ENCODE data around the gene FZD10.

FZD10 gene

GRCh38 chr12:130162267-130162666 is at the start of gene FZD10:
Gene FZD10 (plus strand): TSS chr12:130162464. CDS start chr12:130162943, 479 bp downstream.
- DNase-seq: no peak

- DNase-seq: no peak
These were observed 47.3 kb upstream of the FZD10 start for GRCh38 chr12:130114952-130115351.

GRCh38 chr12:130115646-130116045 is 46.6 kb upstream of the FZD10 start:
- no peak for DNase-seq

DNA sequence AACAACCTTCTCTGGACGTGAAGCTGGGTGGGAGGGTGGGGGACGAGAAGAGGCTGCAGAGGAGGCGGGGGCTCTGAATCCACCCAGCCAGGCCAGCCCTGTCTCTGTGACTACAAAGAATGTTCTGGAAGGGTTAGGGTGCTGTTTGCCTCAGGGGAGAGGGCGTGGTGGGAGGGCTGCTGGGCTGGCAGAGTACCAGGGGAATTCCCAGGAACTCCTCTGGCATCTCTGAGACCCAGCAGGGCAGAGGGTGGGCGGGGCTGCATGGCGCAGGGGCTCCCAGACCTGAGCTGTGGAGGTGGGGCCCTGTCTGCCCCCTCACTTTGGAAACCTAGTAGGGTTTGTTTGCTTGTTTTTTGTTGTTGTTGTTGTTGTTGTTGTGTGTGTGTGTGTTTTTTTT is 45.5 kb upstream of the FZD10 start:
- DNase-seq: no peak

DNA sequence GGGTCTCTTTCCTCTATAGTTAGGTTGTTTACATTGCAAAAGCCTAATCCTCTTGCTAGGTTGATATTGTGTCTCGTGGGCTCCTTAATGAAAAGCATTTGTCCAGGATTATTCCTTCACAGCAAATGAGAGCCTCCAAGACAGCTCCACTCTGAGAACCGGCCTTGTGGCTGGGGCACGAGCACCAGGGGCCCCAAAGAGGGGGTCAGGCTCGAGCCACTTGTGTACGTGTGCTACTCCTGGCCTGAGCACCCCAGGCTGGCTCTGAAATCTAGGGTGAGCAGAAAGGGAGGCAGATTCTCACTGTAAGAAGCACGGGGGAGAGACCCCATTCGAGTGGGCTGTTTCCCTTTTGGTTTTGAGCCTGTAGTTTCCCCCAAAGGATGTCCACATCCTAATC is 45.0 kb upstream of the FZD10 start:
- no peak for DNase-seq

- DNase-seq: no peak
These were observed 44.6 kb upstream of the FZD10 start for GRCh38 chr12:130117701-130118100.

DNA sequence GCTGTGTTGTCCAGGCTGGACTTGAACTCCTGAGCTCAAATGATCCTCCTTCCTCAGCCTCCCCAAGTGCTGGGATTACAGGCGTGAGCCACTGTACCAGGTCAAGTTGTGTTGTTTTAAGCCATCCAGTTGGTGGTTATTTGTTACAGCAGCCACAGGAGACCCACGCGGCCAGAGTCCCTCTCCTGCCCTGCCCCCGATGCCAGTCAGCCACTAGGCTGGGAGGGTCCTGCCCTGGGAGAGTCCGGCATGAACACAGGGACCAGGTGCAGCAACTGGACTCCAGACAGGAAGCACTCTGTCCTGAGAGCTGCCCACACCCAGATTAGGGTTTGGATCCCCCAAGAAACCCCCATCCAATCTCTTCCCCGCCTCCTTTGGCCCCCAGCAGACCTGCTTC is 44.1 kb upstream of the FZD10 start:
- no peak for DNase-seq

DNA sequence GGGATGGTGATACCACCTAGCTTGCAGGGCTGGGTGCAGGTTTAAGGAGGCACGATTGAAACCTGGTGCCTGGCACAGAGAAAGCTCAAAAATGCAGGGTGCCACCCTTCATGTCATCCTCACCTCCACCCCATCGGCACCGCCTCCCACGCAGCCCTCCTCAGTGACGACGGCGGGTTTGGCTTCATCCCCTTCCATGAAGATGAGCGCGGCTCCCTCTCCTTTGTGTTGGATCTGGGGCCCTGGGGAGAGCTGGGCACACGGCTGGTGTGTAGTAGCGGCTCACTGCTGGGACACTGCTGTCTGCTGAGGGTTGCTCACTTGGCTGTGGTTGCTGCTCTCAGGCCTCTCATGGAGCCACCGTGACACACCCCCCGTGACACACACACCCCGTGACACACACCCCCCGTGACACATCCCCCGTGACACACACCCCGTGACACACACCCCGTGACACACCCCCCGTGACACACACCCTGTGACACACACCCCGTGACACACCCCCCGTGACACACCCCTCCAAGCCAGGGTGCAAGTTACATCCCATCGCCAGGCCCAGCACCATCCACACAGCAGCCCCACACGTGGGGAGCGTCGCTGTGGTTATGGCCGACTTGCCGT is 42.9 kb upstream of the FZD10 start:
- DNase-seq: no peak

DNA sequence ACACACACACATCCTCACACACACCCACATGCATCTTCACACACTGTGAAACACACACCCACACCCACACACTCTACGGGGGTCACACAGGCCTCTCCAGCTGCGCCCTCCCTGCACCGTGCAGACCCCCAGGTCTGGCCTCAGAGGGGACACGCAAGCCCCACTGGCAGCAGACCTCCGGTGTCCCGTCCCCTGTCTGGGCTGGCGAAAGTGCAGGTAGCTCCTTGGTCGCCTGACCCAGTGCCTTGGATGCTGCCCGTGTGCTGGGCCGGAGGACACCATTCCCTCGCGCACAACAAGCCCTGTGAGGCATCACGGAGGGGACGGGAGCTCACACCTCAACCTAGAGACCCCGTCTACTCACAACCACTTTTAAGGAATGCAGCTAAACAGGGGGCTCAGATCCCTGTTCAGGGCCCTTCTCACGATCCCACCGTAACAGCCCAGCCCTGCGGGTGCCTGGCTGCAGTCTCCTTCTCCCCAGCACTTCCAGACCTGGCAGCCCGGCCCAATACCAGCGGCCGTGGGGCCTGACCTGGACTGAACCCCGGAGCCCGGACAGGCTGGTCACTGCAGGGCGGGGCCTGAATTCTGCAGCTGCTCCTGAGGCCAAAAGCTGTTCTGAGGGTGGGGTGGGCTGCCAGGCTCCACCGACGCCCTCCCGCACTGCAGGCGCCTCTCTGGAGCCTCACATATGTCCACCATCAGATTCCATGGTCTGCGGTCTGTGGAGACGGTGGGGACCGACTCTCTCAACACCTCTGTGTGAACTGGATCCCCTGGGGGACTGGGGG is 42.1 kb upstream of the FZD10 start:
- DNase-seq: no peak

GRCh38 chr12:130121226-130122000 is 40.9 kb upstream of the FZD10 start:
- DNase-seq: no peak

DNA sequence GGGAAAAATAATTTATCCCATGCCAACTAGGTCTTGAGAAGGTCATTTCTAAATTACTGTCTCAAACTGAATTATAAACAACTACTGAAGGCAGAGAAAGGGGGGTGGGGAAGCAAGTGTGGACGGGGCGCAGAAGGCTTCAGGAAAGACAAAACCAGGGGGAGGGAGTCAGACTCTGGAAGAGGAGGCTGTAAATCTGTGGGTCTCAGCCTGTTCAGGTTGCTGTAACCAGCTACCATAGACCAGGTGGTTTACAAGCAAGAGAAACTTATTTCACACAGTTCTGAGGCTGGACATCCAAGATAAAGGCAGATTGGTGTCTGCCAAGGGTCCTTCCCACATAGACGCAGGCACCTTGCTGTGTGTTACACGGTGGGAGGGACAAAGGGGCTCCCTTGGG is 39.9 kb upstream of the FZD10 start:
- DNase-seq: no peak

- no peak for DNase-seq
These were observed 38.2 kb upstream of the FZD10 start for GRCh38 chr12:130124106-130124505.

DNA sequence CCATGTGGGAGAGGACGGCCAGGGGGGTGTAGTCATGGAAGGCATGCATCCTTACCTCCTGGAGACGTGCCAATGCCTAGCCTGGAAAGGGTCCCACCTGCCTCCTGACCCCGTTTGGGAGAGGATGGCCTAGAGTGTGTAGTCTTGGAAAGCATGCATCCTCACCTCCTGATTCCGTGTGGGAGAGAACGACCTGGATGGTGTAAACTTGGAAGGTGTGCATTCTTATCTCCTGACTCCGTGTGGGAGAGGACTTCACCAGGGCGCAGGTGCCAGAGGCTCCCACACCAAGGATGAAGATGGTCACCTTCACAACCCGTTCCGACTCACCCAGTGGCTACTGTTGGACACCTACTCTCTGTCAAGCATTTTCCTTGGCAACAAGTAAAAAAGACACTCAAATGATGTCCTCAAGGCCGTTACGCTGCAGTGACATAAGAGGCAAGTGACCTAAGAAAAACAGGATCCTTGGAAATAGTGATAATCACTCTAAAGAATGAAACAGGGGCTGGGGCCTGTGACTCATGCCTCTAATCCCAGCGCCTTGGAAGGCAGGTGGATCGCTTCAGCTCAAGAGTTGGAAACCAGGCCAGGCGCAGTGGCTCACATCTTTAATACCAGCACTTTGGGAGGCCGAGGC is 37.5 kb upstream of the FZD10 start:
- DNase-seq: no peak

DNA sequence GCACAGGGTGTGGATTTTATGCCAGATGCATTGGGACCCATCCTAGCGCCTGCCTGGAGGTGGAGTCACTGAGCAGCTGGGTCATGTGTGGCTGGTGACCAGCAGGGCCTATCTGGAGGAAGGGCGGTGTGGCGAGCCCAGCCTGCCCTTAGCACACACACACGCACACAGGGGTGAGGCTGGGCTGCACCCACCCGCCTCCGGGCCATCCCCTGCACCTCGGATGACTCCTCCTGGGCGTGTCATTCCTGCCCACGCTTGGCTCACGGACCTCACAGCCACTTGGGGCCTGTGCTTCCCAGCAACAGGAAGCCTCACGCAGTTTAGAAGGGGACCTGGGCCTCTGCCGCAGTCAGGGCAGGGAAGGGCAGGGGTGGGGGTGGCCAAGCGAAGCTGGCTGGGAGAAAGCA is 36.2 kb upstream of the FZD10 start:
- DNase-seq: no peak

GRCh38 chr12:130127532-130127911 is 34.7 kb upstream of the FZD10 start:
- DNase-seq: no peak

GRCh38 chr12:130127912-130128789 is 34.1 kb upstream of the FZD10 start:
- DNase-seq: no peak

DNA sequence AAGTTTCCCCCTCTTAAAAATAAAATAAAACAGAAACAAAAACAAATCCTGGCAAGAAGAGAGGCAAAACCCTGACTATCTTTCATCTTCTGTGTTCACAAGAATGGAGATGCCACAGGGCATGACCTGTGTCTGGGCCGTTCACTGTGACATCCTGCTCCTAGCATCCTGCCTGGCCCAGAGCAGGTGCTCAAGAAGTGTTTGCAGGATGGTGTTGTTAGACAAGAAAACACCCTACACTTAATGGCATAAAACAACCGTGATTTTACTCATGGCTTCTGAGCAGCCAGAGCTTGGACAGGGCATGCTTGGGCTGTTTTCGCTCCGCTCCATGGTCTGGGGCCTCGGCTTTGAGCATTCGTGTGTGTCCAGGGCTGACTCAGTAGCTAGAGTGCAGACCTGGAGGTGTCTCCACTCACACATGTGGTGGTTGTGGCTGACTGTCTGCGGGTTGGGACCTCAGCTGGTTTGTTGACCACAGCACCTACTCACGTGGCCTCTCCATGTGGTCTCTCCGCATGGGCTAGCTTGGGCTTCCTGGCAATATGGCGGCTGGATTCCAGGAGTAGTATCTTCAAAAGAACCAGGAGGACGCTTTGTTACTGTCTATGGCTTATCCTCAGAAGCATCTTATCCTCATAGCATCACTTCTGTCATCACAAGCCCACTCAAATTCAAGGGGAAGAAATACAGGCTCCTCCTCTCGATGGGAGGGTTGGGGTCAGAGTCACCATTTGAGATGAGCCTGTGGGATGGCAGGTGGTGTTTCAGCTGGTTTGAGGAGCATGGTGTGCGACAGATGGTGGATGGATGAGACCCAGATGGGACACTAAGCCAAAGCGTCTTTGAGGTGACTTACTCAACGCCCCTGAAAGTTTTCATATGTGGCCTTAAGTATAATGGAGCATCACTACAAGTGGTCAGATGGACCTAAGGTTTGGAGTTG is 33.2 kb upstream of the FZD10 start:
- no peak for DNase-seq

- no peak for DNase-seq
These were observed 31.9 kb upstream of the FZD10 start for GRCh38 chr12:130130346-130130745.

DNA sequence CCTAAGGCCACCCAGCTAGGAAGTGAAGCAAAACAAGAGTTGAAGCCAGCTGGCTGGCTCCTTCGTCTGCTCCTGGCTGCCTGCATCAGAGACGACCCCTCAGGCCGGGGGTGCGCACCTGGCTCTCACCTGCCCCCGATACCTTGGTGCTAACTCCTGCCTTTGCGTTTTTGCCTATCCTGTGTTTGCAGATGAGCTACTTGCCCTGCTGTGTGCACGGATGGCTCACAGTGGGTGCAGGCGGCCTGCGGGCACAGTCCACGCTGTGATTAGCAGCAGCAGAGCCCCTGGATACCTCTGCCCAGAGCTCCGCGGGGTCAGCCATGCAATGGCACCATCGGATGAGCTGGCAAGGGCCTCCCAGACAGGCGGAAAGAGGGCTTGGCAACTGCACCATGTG is 31.2 kb upstream of the FZD10 start:
- DNase-seq: no peak

GRCh38 chr12:130131801-130132200 is 30.5 kb upstream of the FZD10 start:
- DNase-seq: no peak

DNA sequence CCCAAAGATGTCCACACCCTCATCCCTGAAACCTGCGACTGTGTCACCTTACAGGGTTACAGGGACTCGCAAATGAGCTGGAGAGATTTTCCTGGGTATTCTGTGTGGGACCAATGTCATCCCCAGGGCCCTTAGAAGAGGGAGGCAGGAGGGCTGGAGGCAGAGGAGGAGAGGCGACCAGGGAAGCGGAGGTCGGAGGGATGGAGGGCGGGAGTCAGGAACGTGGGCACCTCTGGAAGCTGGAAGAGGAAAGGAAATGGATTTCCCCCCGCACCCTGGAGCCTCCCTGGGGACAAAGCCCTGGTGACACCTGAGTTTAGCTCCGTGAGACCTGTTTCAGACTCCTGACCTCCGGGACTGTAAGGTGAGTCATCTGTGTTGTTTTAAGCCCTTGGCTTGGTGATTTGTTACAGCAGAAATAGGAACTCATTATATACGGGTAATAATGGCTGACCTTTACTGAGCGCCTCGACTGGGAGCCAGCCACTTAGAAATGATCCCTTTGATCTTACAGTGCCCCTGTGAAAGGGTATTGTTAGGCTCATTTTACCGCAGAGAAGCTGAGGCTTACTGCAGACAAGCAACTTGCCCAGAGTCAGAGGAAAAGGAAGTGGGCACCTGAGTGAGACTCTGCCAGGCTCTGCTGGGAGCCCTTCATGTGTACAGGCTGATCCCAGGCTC is 29.3 kb upstream of the FZD10 start:
- no peak for DNase-seq
